HG03135 (cell line): ENCODE results near the gene TENM4.
"Not testable (repeated sequence)": the region's sequence is repeated elsewhere in the genome, so short reads cannot be mapped to it uniquely, and the experiment has no call there.

ENCODE experiments used
- ATAC-seq: cut with Tn5 transposase; IDR thresholded peaks from one replicate; pipeline ENCODE4 v1.9.1; 2021; ENCODE audit warnings: mild to moderate bottlenecking, moderate library complexity; ENCODE audit not compliant: unreplicated experiment

The TENM4 gene

GRCh38 chr11:79226126-79226525 is 214.7 kb downstream of the TENM4 start:
- no peak for ATAC-seq

GRCh38 chr11:79222163-79222562 is 218.7 kb downstream of the TENM4 start:
- not testable (repeated sequence) for ATAC-seq

- no peak for ATAC-seq
Observed at GRCh38 chr11:79221444-79222130, 219.2 kb downstream of the TENM4 start.

- no peak for ATAC-seq
Observed at GRCh38 chr11:79220171-79220570, 220.7 kb downstream of the TENM4 start.

GRCh38 chr11:79219186-79220045 is 221.4 kb downstream of the TENM4 start:
- ATAC-seq, result no peak

GRCh38 chr11:79212741-79213190 is 228.1 kb downstream of the TENM4 start:
- ATAC-seq, result no peak

GRCh38 chr11:79209540-79210266 is 231.1 kb downstream of the TENM4 start:
- no peak for ATAC-seq

- ATAC-seq, result no peak
Observed at GRCh38 chr11:79208126-79208525, 232.7 kb downstream of the TENM4 start.

- no peak for ATAC-seq
Observed at GRCh38 chr11:79206951-79207350, 233.9 kb downstream of the TENM4 start.

- ATAC-seq, result no peak
Observed at GRCh38 chr11:79205786-79206185, 235.0 kb downstream of the TENM4 start.

- ATAC-seq, result no peak
Observed at GRCh38 chr11:79201677-79202347, 239.0 kb downstream of the TENM4 start.

- no peak for ATAC-seq
Observed at GRCh38 chr11:79200398-79201070, 240.3 kb downstream of the TENM4 start.

GRCh38 chr11:79199729-79200354 is 241.0 kb downstream of the TENM4 start:
- ATAC-seq, result no peak

GRCh38 chr11:79198898-79199250 is 242.0 kb downstream of the TENM4 start:
- ATAC-seq, result no peak

- no peak for ATAC-seq
Observed at GRCh38 chr11:79198203-79198897, 242.5 kb downstream of the TENM4 start.

GRCh38 chr11:79196950-79197349 is 243.9 kb downstream of the TENM4 start:
- no peak for ATAC-seq

- no peak for ATAC-seq
Observed at GRCh38 chr11:79195209-79195608, 245.6 kb downstream of the TENM4 start.

- no peak for ATAC-seq
Observed at GRCh38 chr11:79193663-79194310, 247.0 kb downstream of the TENM4 start.

GRCh38 chr11:79192836-79193235 is 248.0 kb downstream of the TENM4 start:
- no peak for ATAC-seq
